Caki2 (cell line): ENCODE measurements around the gene HOXA1. TPM values are rescaled to one million over a fixed set of nuclear protein-coding genes. Genes with fewer than 3 reads are reported as not detected.
"Not testable (repeated sequence)": the region's sequence is repeated elsewhere in the genome, so short reads cannot be mapped to it uniquely, and the experiment has no call there.

Source experiments
- DNase-seq: peaks from one replicate; pipeline ENCODE4 v3.0.0-alpha.2; 2015; ENCODE audit warnings: low read depth
- in situ Hi-C: cut with HindIII; loops from 2 replicates; pipeline ENCODE4 v1.10.0; 2016; ENCODE audit warnings: low sequenced_read_pairs, low pct_unique_long_range_greater_than_20kb, mixed read lengths
- total RNA-seq: library from RNA; depleted of rRNA; stranded (reverse); fragments of >200 nt; shearing (Covaris generic); gene quantifications from 2 replicates; pipeline ENCODE4 v1.2.3, GENCODE V29; 2014; ENCODE audit warnings: low replicate concordance

Gene HOXA1
- total RNA-seq, 1 experiment from 2014 or later, result 3.9 TPM

- no peak for DNase-seq
- in situ Hi-C loops, result no loop called here
Measured at GRCh38 chr7:27079234-27079975, 16.4 kb downstream of the HOXA1 start.

GRCh38 chr7:27078616-27079233 lies 17.1 kb downstream of the HOXA1 start:
- in situ Hi-C loops, result no loop called here
- no peak for DNase-seq

GRCh38 chr7:27073076-27073475 lies 22.7 kb downstream of the HOXA1 start:
- in situ Hi-C loops, result no loop called here
- no peak for DNase-seq

- no peak for DNase-seq
Measured at GRCh38 chr7:27071622-27072390, 24.0 kb downstream of the HOXA1 start.

GRCh38 chr7:27068259-27068658 lies 27.5 kb downstream of the HOXA1 start:
- in situ Hi-C loops, result no loop called here
- peak; percentile 54 for DNase-seq

More at GRCh38 chr7:27071622-27072390, 24.0 kb downstream of the HOXA1 start:
- in situ Hi-C loops, result no loop called here

- in situ Hi-C loops, result no loop called here
- peak; percentile 83 for DNase-seq
Measured at GRCh38 chr7:27066148-27066547, 29.7 kb downstream of the HOXA1 start.

- in situ Hi-C loops, result no loop called here
- DNase-seq, result no peak
Measured at GRCh38 chr7:27065709-27066108, 30.1 kb downstream of the HOXA1 start.

- in situ Hi-C loops, result no loop called here
Measured at GRCh38 chr7:27064661-27065060, 31.1 kb downstream of the HOXA1 start.

GRCh38 chr7:27064159-27064558 lies 31.6 kb downstream of the HOXA1 start:
- peak; percentile 33 for DNase-seq
- in situ Hi-C loops, result no loop called here

More at GRCh38 chr7:27064661-27065060, 31.1 kb downstream of the HOXA1 start:
- no peak for DNase-seq

- in situ Hi-C loops, result no loop called here
- no peak for DNase-seq
Measured at GRCh38 chr7:27062946-27063345, 32.9 kb downstream of the HOXA1 start.

GRCh38 chr7:27053153-27053552 lies 42.6 kb downstream of the HOXA1 start:
- in situ Hi-C loops, result no loop called here

GRCh38 chr7:27051451-27051850 lies 44.3 kb downstream of the HOXA1 start:
- in situ Hi-C loops, result no loop called here
- no peak for DNase-seq

More at GRCh38 chr7:27053153-27053552, 42.6 kb downstream of the HOXA1 start:
- DNase-seq, result no peak

- no peak for DNase-seq
- in situ Hi-C loops, result no loop called here
Measured at GRCh38 chr7:27048438-27048837, 47.4 kb downstream of the HOXA1 start.

- in situ Hi-C loops, result no loop called here
- DNase-seq, result peak; percentile 50
Measured at GRCh38 chr7:27046854-27047549, 48.8 kb downstream of the HOXA1 start.

- in situ Hi-C loops, result not testable (repeated sequence)
Measured at GRCh38 chr7:27045972-27046371, 49.8 kb downstream of the HOXA1 start.

GRCh38 chr7:27045066-27045465 lies 50.7 kb downstream of the HOXA1 start:
- in situ Hi-C loops, DNase-seq: not testable (repeated sequence)

More at GRCh38 chr7:27045972-27046371, 49.8 kb downstream of the HOXA1 start:
- not testable (repeated sequence) for DNase-seq
